ENCODE measurements around the gene RHBDL1. TPM values are rescaled to one million over a fixed set of nuclear protein-coding genes. Genes with fewer than 3 reads are reported as not detected.

The RHBDL1 gene
- total and polyA plus RNA-seq, 2 donors (not counting 1 experiment from before 2014, with no cell fraction given): 0.76 to 7.1 TPM

- H3K9ac ChIP-seq (ENCODE audit: insufficient read depth, low read length): peak overlapping the region; percentile 69
Measured at GRCh38 chr16:635573-636205, 39.8 kb upstream of the RHBDL1 start.

GRCh38 chr16:636206-637080 is 39.0 kb upstream of the RHBDL1 start, which contains the start of gene METTL26:
TSS of gene METTL26 (minus strand) at chr16:636305. CDS start at chr16:636290, 15 bp downstream.
- Histone ChIP-seq H3K9ac (ENCODE audit: insufficient read depth, low read length) (peak within 1 kb of the TSS; percentile 88), H3K4me1 (ENCODE audit: control insufficient read depth, extremely low read depth, insufficient read depth, low read length) (no peaks in the 10 kb centered on the region), H3K79me2 (ENCODE audit: control insufficient read depth, insufficient read depth, low read length) (peaks cover 4% of the 10 kb centered on the region), H3K27ac (ENCODE audit: insufficient read depth, low read length) (peak within 1 kb of the TSS; percentile 77), H3K4me2 (ENCODE audit: extremely low read depth, insufficient read depth, low read length) (peak within 1 kb of the TSS; percentile 67), H3K9me3 (ENCODE audit: control insufficient read depth, insufficient read depth, low read depth, low read length) (no peaks in the 10 kb centered on the region), H3K27me3 (ENCODE audit: control insufficient read depth, insufficient read depth, low read length) (no peaks in the 10 kb centered on the region), H2AFZ (ENCODE audit: low read length) (peak within 1 kb of the TSS; percentile 97), H4K20me1 (ENCODE audit: control insufficient read depth, extremely low read depth, insufficient read depth, low read length) (no peaks in the 10 kb centered on the region), H3K4me3 (replicated peaks in 1 of 4; ENCODE audit: control extremely low read depth in 1 of 4, insufficient read depth in 1 of 4, low read depth in 3 of 4, low read length in 4 of 4) (peak within 1 kb of the TSS; percentile 72 to 85 (median 82)), H3K36me3 (ENCODE audit: control insufficient read depth, insufficient read depth, low read length) (peaks cover 11% of the 10 kb centered on the region)
- DNase-seq (ENCODE audit: low read depth in 2 of 2): peak; percentile 89 to 94
- TF ChIP-seq EZH2 (IDR thresholded peaks at IDR 0.05; ENCODE audit: low read length, missing control alignments) (no peak), CTCF (conservative IDR thresholded peaks at IDR 0.05 in 1 of 2, IDR thresholded peaks at IDR 0.05 in 1 of 2; ENCODE audit: low read depth in 1 of 2, low read length in 2 of 2) (no peak)

More at GRCh38 chr16:635573-636205, 39.8 kb upstream of the RHBDL1 start:
- H3K79me2 ChIP-seq (ENCODE audit: control insufficient read depth, insufficient read depth, low read length): peaks cover 4% of the 10 kb centered on the region
- DNase-seq (ENCODE audit: low read depth in 2 of 2): no peak
- peak overlapping the region; percentile 86 for H2AFZ ChIP-seq (ENCODE audit: low read length)
- H3K36me3 ChIP-seq (ENCODE audit: control insufficient read depth, insufficient read depth, low read length): peaks cover 11% of the 10 kb centered on the region
- H3K27ac ChIP-seq (ENCODE audit: insufficient read depth, low read length): peak overlapping the region; percentile 77
- no peaks in the 10 kb centered on the region for H3K27me3 ChIP-seq (ENCODE audit: control insufficient read depth, insufficient read depth, low read length)
- no peaks in the 10 kb centered on the region for H3K4me1 ChIP-seq (ENCODE audit: control insufficient read depth, extremely low read depth, insufficient read depth, low read length)
- no peaks in the 10 kb centered on the region for H4K20me1 ChIP-seq (ENCODE audit: control insufficient read depth, extremely low read depth, insufficient read depth, low read length)
- H3K4me3 ChIP-seq (replicated peaks in 1 of 4; ENCODE audit: control extremely low read depth in 1 of 4, insufficient read depth in 1 of 4, low read depth in 3 of 4, low read length in 4 of 4): peak overlapping the region; percentile 68 to 85 (median 82)
- peak overlapping the region; percentile 67 for H3K4me2 ChIP-seq (ENCODE audit: extremely low read depth, insufficient read depth, low read length)
- TF ChIP-seq CTCF (conservative IDR thresholded peaks at IDR 0.05 in 1 of 2, IDR thresholded peaks at IDR 0.05 in 1 of 2; ENCODE audit: low read depth in 1 of 2, low read length in 2 of 2) (no peak), EZH2 (IDR thresholded peaks at IDR 0.05; ENCODE audit: low read length, missing control alignments) (no peak)
- no peaks in the 10 kb centered on the region for H3K9me3 ChIP-seq (ENCODE audit: control insufficient read depth, insufficient read depth, low read depth, low read length)

Data from fibroblast of lung (primary cell).